NCI-H446 treated with DMSO at 0.1 percent for 48 hours (cell line): ENCODE results near the gene ZG16.

ENCODE experiments used
- DNase-seq: peaks from one replicate; lab custom pipeline; 2025; lab: John Stamatoyannopoulos, UW

Gene ZG16

DNA sequence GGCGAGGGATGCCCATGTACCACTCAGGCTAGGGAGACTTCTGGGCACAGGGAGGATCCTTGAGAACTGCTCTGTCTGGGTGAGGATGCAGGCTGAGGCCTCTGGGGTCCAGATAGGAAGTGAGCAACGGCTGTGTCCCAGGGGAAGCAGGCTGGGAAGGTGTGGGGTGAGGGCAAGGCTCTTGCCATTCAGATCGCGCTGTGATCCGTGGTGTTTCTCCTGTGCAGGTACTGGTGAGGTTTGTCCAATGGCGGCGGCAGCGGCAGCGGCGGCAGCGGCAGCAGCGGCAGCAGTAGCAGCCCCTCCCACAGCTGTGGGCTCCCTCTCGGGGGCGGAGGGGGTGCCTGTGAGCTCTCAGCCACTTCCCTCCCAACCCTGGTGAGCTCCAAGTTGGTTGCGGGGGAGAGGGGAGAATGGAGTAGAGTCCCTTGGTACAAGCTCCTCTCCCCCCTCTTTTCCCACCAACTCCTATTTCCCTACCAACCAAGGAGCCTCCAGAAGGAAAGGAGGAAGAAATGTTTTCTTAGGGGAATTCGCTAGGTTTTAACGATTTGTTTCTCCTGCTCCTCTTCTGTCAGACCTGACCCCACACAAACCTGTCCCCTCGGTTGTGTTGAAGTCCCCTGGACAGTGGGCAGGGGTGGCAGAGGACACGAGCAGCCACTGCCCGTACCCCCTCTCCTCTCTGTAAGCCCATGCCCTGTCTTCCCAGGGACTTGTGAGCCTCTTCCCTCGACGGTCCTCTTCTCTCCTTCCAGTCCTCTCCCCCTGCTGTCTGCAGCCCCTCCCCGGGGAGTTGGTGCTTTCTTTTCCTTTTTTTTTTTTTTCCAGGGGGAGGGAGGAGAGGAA lies 32.0 kb downstream of the ZG16 start:
- no peak for DNase-seq

DNA sequence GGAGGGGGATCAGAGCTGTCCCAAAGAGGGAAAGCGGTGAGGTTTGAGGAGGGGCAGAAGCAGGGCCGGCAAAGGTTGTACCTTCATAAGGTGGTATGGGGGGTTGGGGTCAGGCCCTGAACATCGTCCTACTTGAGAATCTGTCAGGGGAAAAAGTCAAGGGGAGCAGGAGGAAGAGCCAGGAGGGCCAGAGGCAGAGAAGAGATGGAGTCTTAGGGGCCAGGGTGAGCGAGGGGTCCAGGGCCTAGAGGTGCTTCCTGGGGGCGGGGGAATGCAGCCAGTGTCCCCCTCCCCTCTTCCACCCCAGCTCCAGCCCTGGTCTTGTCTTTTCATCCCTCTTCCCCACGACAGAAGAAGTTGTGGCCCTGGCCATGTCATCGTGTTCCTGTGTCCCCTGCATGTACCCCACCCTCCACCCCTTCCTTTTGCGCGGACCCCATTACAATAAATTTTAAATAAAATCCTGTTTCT lies 32.7 kb downstream of the ZG16 start:
- DNase-seq: no peak

DNA sequence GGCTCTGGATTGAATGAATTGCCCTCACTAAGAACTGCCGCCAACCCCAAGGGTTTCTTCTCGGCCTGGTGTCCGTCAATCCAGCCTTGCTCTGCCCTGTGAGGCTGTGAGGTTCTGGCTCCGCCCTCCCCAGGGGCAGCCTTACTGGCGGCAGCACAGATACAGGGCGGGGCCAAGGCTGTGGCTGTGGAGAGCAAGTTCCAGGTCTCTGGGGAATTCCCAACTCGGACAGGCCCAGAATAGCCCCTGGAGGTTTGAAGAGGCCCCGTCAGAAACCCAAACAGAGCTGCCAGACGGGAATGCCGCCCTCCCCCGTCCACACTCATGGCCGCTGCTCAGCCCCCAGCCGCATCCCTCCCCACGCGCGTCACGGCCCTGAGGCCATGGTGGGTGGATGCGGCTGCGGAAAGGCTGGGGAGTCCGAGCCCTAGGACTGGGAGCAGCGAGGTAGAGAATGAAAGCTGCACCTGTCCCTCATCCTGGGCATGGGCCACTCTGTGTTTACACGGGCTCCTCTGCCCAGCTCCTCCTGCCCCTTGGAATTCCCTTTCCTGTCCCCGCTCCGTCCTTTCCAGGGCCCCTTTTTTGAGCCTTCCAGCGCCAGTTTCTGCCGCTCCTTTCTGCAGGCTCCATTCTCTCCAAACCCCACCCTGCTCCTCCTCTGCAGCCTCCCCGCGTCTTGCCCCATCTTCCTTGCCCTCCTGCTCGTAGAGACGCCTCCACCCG lies 33.3 kb downstream of the ZG16 start:
- DNase-seq: peak; percentile 86

DNA sequence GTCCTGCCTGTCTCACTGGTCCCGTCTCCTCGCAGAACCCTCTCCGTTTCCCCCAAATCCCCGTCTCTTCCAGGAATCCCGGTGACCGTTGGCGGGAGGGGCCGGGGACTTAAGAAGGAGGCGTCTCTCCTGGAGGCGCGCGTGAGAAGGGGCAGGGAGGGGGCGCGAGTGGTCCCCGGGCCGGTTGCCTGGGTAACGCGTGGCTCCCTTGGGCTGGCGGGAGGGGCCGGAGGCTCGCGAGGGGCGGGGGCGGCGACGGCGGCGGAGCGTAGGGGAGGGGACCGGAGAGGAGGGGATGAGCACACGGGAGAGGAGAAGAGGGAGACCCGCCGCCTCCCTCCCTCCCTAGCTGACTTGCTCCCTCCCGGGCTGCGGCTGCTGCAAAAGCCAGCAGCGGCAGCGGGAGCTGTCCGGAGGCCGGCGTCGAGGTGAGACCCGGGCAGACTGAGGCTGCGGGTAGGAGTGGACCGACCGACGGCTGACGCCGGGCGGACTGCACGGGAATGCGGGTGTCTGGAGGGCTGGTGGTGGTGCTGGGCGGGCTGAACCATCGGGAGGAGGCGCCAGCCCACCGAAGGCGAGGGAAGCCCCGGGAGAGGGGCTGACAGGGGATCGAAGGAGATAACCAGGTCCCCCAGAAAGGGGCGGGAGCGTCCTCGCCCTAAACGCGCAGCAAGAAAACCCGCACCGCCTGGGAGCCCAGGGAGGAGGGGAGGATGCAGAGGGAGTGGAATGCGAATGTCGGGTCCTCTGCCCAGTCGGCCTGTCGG lies 34.0 kb downstream of the ZG16 start, which contains the start of gene PRRT2:
TSS of gene PRRT2 (plus strand) at position 298 of the 770 bp plus-strand sequence. CDS start 862 bp downstream, outside the sequence.
- peak; percentile 38 for DNase-seq

DNA sequence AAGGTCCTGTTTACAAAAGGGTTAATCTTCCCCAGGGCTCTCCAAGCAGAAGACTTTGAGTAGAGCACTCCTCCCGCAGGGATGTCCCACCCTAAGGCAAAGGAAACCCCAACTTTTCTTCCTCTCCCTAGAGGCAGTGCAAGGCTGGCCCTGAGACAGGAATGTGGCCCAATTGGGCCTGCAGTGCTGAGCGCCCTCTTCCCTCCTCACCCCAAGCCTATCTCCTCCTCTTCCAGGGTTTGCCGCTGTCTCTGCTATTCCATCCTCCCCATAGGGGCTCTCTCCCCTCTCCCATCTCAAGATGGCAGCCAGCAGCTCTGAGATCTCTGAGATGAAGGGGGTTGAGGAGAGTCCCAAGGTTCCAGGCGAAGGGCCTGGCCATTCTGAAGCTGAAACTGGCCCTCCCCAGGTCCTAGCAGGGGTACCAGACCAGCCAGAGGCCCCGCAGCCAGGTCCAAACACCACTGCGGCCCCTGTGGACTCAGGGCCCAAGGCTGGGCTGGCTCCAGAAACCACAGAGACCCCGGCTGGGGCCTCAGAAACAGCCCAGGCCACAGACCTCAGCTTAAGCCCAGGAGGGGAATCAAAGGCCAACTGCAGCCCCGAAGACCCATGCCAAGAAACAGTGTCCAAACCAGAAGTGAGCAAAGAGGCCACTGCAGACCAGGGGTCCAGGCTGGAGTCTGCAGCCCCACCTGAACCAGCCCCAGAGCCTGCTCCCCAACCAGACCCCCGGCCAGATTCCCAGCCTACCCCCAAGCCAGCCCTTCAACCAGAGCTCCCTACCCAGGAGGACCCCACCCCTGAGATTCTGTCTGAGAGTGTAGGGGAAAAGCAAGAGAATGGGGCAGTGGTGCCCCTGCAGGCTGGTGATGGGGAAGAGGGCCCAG lies 34.9 kb downstream of the ZG16 start:
- DNase-seq: no peak

DNA sequence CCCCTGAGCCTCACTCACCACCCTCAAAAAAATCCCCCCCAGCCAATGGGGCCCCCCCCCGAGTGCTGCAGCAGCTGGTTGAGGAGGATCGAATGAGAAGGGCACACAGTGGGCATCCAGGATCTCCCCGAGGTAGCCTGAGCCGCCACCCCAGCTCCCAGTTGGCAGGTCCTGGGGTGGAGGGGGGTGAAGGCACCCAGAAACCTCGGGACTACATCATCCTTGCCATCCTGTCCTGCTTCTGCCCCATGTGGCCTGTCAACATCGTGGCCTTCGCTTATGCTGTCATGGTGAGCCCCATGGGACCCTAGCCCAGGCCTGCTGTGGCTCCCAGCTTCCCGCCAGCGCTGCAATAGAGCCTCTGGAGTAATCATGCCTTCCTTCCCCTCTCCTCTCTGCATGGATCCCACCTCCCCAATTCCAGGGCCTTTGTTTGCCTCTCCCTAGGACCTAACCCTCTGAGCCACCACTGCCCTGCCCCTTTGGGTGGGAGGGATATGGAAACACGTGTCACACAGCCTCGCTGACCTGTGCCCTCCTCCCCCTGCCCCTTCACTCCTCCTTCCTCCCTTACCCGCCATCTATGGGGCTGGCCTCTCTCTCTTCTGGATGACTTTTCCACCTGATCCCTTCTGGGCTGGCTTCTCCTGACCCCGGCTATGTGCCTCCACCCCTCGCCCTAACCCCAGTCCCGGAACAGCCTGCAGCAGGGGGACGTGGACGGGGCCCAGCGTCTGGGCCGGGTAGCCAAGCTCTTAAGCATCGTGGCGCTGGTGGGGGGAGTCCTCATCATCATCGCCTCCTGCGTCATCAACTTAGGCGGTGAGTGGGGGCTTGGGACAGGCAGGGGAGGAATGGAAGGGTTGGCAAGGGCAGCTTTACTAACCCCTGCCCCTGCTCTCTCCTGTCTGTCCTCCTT lies 35.8 kb downstream of the ZG16 start:
- no peak for DNase-seq

DNA sequence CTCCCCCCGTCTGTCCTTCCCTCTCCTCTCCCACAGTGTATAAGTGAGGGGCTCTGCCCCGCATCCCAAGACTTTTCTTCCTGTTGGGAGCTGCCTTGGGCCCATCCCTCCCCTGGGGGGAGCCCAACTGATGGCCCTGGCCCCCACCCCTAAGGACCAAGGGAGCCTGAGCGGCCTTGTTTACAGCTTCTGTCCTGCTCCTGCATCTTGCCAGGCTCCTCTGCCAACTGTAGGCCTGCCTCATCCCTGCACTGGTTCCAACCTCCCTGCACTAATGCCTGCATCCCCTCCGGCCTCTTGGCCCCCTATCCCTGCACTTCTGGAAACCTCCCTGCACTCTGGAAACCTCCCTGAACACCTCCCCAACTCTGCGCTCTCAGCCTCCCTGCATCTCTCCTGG lies 36.5 kb downstream of the ZG16 start:
- DNase-seq: no peak

DNA sequence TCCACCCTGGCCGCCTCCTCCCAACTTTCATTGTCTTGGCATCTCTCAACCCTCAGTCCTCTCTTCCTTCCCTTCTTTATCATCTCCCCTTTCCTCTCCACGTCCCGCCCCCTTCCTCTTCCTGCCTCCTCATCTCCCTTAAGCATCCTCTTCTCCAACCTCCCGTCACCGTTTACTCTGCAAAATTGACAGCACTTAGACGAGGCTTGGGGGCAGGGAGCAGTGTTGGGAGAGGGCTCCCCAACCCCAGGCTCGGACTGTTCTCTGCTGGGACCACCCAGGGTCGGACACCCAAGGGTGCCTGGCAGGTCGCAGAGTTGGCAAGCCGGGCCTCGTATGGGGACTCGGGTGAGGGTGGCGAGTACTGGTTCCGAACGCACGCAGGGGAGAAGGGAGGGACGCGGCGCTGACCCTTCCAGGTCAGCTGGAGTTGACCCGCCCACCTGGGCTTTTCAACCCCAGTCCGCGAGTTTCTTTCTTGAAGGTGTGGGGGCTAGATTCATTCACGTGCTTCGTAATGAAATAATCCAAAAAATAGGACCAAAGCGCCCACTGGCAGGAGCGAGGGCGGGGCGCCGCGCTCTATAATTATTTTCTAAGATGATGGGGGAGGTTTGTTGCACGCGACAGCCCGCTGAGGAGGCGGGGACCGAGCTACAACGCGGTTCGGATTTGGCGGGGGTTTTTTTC lies 37.1 kb downstream of the ZG16 start:
- DNase-seq: no peak

DNA sequence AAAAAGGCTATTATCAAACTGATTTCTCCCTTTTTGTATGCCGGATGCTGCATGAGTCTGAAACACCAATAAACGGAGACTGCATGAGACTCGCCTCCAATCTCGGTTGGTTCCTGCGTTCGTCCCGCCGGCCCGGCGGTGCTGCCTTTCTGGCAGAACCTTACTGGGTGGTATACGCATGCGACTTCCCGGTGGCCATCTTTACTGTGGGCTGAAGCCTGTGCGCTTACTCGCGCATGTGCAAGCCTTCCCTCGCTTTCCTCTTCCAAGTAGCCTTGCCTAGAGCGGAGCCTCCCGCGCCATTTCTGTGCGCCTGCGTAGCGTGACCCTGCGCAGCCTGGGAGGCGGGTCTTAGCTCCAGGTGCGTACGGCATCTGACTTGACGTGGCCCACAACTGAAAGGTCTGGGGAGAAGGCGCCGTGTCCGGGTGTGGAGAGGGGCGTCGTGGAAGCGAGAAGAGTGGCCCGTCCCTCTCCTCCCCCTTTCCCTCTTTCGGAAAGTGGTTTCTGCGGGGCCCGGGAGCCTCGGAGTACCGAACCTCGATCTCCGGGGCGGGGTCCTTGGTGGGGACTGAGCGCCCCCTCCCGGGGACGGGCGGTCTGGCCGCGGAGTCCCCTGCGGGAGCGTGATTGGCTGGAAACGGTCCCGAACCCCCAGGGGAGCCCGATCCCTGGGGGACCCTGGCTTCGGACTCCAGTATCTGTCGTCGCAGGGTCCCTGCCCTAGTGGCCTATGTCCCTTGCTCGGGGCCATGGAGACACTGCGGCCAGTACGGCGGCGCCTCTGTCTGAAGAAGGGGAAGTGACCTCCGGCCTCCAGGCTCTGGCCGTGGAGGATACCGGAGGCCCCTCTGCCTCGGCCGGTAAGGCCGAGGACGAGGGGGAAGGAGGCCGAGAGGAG lies 38.0 kb downstream of the ZG16 start, which contains the start of gene PAGR1:
TSS of gene PAGR1 (plus strand) at position 360 of the 901 bp plus-strand sequence. CDS start at position 734, 374 bp downstream.
- DNase-seq: peak; percentile 99

DNA sequence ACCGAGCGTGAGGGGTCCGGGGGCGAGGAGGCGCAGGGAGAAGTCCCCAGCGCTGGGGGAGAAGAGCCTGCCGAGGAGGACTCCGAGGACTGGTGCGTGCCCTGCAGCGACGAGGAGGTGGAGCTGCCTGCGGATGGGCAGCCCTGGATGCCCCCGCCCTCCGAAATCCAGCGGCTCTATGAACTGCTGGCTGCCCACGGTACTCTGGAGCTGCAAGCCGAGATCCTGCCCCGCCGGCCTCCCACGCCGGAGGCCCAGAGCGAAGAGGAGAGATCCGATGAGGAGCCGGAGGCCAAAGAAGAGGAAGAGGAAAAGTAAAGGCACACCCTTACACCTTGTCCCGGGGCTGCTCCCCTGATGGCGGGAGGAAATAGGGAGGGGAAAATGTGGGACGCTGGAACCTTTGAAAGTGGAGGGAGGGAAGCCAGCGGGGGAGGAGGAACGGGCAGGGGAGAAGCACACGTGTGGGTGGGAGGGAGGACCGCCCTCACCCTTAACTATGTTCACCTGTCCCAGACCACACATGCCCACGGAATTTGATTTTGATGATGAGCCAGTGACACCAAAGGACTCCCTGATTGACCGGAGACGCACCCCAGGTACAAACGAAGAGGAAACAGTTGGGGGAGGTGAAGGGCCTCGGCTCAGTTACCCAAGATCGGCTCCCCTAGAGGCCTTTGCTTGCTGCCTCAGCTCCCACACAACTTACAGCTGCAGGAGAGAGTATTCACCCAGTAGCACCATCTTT lies 38.8 kb downstream of the ZG16 start:
- no peak for DNase-seq

DNA sequence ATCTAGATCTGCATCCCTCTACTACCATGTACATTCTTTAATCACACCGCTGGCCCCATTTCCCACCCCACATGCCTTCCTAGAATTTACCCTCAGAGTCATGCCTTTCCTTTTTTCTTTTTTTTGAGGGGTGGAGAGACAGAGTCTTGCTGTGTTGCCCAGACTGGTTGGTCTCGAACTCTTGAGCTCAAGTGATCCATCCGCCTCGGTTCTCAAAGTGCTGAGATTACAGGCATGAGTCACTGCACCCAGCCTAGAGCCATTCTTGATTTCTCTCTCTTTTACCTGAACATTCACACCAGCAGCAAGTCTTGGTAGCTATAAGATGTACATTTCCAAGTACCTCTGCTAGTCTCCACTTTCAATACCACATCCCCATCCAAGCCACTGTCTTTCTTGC lies 40.0 kb downstream of the ZG16 start:
- no peak for DNase-seq

DNA sequence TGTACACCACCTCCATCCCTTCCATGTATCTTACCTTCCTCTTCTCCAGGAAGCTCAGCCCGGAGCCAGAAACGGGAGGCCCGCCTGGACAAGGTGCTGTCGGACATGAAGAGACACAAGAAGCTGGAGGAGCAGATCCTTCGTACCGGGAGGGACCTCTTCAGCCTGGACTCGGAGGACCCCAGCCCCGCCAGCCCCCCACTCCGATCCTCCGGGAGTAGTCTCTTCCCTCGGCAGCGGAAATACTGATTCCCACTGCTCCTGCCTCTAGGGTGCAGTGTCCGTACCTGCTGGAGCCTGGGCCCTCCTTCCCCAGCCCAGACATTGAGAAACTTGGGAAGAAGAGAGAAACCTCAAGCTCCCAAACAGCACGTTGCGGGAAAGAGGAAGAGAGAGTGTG lies 41.5 kb downstream of the ZG16 start:
- no peak for DNase-seq

DNA sequence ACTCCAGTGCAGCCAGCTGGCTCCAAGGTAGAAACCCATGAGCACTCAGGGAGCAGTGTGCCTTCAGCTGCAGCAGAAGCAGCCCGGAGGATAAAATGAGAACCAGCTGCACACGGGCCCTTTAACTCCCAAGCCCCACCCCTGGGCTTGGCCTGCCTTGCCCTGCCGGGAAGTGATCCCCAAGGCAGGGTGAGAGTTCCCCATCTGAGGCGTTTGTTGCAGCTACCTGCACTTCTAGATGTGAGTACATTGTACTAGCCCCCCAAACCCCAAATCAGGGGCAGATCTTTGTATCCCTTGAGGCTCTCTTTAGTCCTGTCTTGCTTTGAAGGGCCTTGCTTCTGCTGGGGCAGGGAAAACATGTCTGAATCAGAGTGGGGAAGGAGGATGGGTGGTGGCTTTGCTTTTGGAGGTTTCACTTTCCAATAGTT lies 42.2 kb downstream of the ZG16 start, which contains the start of gene MVP:
TSS of gene MVP (plus strand) at position 192 of the 431 bp plus-strand sequence. CDS start 10,088 bp downstream, outside the sequence.
- DNase-seq: no peak

DNA sequence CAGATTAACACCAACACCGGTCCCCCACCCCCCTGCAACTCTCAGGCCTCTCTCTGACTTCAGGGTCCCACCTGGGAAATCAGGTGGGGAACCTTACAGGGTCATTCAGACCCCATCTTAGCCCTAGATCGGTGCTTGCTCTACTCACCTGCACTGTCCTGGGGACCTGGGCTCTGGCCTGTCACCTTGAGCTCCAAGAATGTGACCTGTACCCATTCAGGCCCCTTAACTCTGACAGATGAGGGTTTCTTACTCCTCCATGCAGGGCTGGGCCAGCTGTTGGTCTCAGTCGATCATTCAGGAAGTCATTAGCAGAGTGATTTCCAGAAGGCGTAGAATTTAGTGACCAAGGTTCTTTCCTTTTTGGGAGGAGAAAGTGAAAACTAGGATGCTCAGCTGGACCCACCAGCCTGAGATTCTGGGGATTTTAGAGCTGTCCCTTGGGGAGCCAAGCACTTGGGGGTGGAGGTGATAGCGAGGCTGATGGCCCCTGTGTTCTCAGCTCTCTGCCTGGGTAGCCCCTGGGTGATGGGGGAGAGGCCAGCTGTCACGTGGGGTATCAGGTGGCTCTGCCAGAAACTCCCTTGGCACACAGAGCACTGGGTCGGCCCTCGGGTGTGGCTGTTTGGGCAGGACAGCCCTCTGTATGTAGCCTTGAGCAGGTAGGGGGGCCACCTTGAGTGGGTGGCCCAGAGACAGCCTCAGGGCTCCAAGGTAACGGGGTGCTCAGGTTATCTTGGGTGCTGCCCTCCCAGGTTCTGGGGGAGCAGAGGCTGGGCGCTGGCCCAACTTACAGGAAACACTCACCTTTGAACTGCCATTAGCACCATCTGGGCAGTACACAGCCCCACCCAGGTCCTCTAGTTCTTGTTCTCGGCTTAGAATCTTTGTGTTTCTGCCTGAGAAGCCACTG lies 42.9 kb downstream of the ZG16 start:
- no peak for DNase-seq

DNA sequence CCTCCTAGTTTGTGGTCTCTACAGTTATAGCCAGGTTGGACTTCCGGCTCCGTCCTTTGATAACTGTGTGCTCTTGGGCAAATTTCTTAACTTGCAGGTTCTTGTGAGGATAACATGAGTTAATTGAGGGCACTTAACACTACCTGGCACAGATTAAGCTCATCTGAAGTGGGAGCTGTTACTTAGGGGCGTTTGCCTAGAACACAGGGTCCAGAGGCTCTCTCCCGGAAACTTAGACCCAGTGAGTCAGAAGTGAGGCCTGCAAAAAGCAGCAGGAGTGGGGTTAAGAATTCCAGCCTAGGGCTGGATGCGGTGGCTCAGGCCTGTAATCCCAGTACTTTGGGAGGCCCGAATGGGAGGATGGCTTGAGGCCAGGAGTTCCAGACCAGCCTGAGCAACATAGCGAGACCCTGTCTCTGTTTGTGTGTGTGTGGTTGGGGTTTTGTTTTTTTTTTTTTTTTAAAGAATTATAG lies 43.6 kb downstream of the ZG16 start:
- no peak for DNase-seq

DNA sequence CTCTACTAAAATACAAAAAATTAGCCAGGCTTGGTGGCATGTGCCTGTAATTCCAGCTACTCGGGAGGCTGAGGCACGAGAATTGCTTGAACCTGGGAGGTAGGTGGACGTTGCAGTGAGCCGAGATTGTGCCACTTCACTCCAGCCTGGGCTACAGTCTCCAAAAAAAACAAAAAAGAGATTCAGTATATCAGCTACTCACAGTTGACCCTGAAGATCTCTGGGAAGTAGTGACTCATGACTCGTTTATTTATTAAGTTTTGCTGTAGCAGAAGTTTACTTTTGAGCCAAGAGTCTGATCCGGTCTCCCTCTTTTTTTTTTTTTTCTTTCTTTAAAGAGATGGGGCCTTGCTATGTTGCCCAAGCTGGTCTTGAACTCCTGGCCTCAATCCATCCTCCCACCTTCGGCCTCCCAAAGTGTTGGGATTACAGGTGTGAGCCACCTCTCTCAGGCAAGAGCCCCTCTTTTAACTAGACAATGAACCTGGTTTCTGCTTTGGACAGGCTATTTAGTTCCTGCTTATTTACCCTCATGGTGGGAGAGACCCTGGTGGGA lies 46.6 kb downstream of the ZG16 start:
- peak; percentile 48 for DNase-seq
